RWPE1 (cell line): ENCODE results near the gene BACH2.

ENCODE experiments used
- CTCF ChIA-PET: fragments of 350-600 bp; sonication (Branson Sonifier 250); formaldehyde crosslinking; extraction: SDS; loops from one replicate; lab custom pipeline; 2021; lab: Yijun Ruan, JAX
- POLR2A ChIA-PET: fragments of 400-600 bp; formaldehyde crosslinking; extraction: SDS; loops from one replicate; lab custom pipeline; 2020; ENCODE audit warnings: antibody characterized with exemption; ENCODE audit not compliant: low non-redundant PET; lab: Yijun Ruan, JAX
- DNase-seq: peaks from one replicate; pipeline ENCODE4 v3.0.0; 2012; ENCODE audit warnings: low spot score
- H3K27ac ChIP-seq: fragments of 450-650 bp; 2 replicates; pipeline ENCODE4 v1.5.1; 2017
- CTCF ChIP-seq: fragments of 450-650 bp; conservative IDR thresholded peaks from 2 replicates; pipeline ENCODE4 v1.5.1; 2017; ENCODE audit warnings: low read depth, mild to moderate bottlenecking

Gene BACH2

GRCh38 chr6:90148867-90149266, 147.8 kb downstream of the BACH2 start:
- TF ChIP-seq CTCF, result no peak
- H3K27ac ChIP-seq, result no peak overlapping the region
- POLR2A ChIA-PET, result no interaction called here
- CTCF ChIA-PET, result no interaction called here
- no peak for DNase-seq

- no peak for DNase-seq
- H3K27ac ChIP-seq, result no peak overlapping the region
- no peak for TF ChIP-seq CTCF
- POLR2A ChIA-PET, result no interaction called here
- CTCF ChIA-PET, result no interaction called here
Measured at GRCh38 chr6:90146921-90147649, 149.6 kb downstream of the BACH2 start.

DNA sequence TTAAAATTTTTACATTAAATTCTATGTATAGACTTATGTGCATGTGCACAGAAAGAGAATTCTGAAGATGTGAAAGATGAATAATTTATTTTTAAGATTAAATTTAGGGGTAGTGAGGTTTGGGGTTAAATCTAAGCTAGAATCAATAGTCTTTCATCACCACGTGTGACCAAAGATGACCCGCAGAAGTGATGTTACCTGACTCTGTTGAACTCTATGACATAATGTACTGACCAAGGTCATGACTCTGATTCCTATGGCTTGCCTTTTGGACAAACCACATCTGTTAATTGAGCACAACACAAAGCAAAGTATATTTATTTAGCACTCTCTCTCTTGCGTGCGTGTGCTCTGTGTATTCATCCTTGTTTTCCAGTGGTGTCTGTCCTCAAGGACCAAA, 150.6 kb downstream of the BACH2 start:
- ChIA-PET POLR2A (no interaction called here), CTCF (no interaction called here)
- no peak overlapping the region for H3K27ac ChIP-seq
- TF ChIP-seq CTCF, result no peak
- DNase-seq, result no peak

GRCh38 chr6:90144928-90145555, 151.6 kb downstream of the BACH2 start:
- no peak for TF ChIP-seq CTCF
- POLR2A ChIA-PET, result no interaction called here
- H3K27ac ChIP-seq, result no peak overlapping the region
- CTCF ChIA-PET, result no interaction called here
- DNase-seq, result no peak

DNA sequence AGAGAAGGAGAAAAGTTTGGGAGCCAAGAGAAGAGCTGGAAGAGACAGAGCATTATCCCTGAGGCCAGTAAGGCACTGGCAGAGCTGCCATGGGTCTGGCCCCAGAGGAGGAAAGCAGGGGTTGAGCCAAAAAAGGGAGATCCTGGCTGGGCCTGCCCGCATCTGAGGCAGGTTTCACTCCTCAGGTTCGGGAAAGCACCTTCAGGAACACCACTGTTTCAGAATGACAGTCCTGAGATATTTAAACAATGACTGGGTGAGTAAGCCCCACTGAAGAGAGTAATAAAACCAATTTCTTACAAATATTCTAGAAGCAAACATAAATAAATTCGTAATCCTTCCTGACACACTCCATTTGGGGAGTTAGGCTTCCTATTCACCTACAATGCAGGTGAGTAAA, 152.2 kb downstream of the BACH2 start:
- ChIA-PET POLR2A (no interaction called here), CTCF (no interaction called here)
- H3K27ac ChIP-seq, result no peak overlapping the region
- no peak for DNase-seq
- no peak for TF ChIP-seq CTCF

DNA sequence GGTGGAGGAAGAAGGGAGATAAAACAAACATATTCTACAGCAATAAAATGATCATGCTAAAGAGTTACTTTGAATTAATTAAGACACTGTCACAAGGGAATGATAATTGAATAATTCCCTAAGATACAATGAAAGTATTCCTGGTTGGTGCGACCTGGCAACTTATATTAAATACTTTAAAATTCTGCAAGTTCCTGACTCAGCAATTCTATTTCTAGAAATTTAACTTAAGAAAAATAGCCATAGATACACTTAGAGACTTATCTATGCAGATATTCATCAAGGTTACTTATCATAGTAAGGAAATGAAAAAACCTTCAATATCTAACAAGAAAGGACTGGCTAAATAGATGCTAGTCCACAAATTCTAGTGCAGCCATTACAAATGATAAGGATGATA, 156.0 kb downstream of the BACH2 start:
- CTCF ChIA-PET, result no interaction called here
- TF ChIP-seq CTCF, result no peak
- H3K27ac ChIP-seq, result no peak overlapping the region
- no peak for DNase-seq
- POLR2A ChIA-PET, result no interaction called here
